K562 (cell line): Measurements from ENCODE around the gene IMPDH2.

Source experiments
- EZH2 ChIP-seq: IDR thresholded peaks from 2 replicates; pipeline ENCODE4 v1.6.1; 2012; ENCODE audit warnings: low read depth, mild to moderate bottlenecking, inconsistent platforms, low read length, borderline replicate concordance
- NFATC3 ChIP-seq: fragments of 450-650 bp; IDR thresholded peaks from 2 replicates; pipeline ENCODE4 v1.6.1; 2017; ENCODE audit warnings: mild to moderate bottlenecking
- TOE1 ChIP-seq, 2 experiments: fragments of 450-650 bp in 1 of 2; sonication (generic) in 1 of 2; formaldehyde crosslinking in 1 of 2; IDR thresholded peaks; 2 replicates each; pipeline versions ENCODE4 v1.7.1 to v1.8.0; 2016 to 2022; ENCODE audit warnings: borderline replicate concordance in 2 of 2, mild to moderate bottlenecking in 2 of 2, antibody characterized with exemption in 1 of 2, inconsistent platforms in 1 of 2, low read depth in 1 of 2, missing genetic modification reagents in 1 of 2, moderate library complexity in 1 of 2
- ZNF311 ChIP-seq: fragments of 250-450 bp; sonication (Bioruptor Pico); IDR thresholded peaks from 2 replicates; pipeline ENCODE4 v1.4.0; 2020; ENCODE audit warnings: mild to moderate bottlenecking, moderate library complexity
- TF ChIP-seq, protein P1 (sequence below), 3 experiments: IDR thresholded peaks in 2 of 3; conservative IDR thresholded peaks in 1 of 3; 2 replicates each; pipeline ENCODE4 v1.5.1; 2011 to 2012; ENCODE audit warnings: low read length in 3 of 3, mild to moderate bottlenecking in 3 of 3, control low read depth in 2 of 3, improper control_type of control experiment in 1 of 3, inconsistent platforms in 1 of 3, low read depth in 1 of 3, mixed read lengths in 1 of 3, moderate library complexity in 1 of 3; ENCODE audit not compliant: insufficient read depth in 2 of 3

DNA sequence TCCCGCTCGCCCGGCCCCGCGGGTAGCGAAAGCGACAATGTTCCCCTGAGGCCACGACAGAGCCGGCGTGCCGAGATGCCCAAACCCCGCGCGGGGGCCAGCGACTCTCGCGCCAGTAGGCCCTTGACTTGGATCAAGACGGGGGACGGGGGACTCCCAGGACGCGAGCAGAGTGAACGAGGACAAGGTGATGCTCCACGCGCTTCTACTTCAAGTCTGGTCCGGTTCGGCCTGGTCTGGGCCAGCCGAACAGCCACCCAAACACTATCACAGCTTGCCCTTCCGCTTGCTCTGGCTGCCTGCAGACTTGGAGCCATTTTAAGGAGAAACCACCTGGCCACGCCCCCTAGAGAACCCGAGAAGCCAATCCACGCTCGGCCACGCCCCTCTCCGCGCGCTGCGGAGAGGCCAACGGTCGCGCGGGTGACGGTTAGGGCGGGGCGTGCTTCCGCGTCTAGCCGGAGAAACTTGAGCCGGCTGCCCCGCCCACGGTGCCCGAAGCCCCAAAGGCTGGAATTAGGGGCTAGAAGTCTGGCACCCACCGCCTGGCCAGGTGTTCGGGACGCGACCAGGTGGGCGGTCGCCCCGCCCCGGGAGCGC is 7.9 kb downstream of the IMPDH2 start:
- TF ChIP-seq EZH2 = no peak
- TF ChIP-seq, protein P1, sequence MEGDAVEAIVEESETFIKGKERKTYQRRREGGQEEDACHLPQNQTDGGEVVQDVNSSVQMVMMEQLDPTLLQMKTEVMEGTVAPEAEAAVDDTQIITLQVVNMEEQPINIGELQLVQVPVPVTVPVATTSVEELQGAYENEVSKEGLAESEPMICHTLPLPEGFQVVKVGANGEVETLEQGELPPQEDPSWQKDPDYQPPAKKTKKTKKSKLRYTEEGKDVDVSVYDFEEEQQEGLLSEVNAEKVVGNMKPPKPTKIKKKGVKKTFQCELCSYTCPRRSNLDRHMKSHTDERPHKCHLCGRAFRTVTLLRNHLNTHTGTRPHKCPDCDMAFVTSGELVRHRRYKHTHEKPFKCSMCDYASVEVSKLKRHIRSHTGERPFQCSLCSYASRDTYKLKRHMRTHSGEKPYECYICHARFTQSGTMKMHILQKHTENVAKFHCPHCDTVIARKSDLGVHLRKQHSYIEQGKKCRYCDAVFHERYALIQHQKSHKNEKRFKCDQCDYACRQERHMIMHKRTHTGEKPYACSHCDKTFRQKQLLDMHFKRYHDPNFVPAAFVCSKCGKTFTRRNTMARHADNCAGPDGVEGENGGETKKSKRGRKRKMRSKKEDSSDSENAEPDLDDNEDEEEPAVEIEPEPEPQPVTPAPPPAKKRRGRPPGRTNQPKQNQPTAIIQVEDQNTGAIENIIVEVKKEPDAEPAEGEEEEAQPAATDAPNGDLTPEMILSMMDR (IDR thresholded peaks at IDR 0.05 in 2 of 3, conservative IDR thresholded peaks at IDR 0.05 in 1 of 3; ENCODE audit: insufficient read depth in 2 of 3, low read depth in 1 of 3, low read length in 3 of 3) = no peak
- no peak for TF ChIP-seq TOE1 (IDR thresholded peaks at IDR 0.05; ENCODE audit: borderline replicate concordance)
- no peak for TF ChIP-seq TOE1 (CRISPR knock-in tag; IDR thresholded peaks at IDR 0.05; ENCODE audit: borderline replicate concordance, low read depth)
- no peak for TF ChIP-seq NFATC3
- TF ChIP-seq ZNF311 (CRISPR knock-in tag) = no peak
